Measurements from ENCODE around the gene NCOA3. TPM values are rescaled to one million over a fixed set of nuclear protein-coding genes. Genes with fewer than 3 reads are reported as not detected.

The NCOA3 gene
- total and polyA plus RNA-seq, 2 of the 8 experiments (the other 6 are each of a cell fraction or from before 2014, with no cell fraction given), result 7.9 to 24.7 TPM

GRCh38 chr20:47645632-47646031, 143.9 kb downstream of the NCOA3 start:
- ChIA-PET POLR2A (ENCODE audit: partially characterized antibody) (no interaction called here), CTCF (ENCODE audit: partially characterized antibody) (interaction anchor here (0.7 kb wide), 1 partner anchor 1011 kb away, joined by 3 read pairs; no protein-coding TSS in a partner anchor)
- Histone ChIP-seq H3K14ac (ENCODE audit: insufficient read length) (no peak overlapping the region), H3K23ac (ENCODE audit: insufficient read length) (no peak overlapping the region), H3K23me2 (ENCODE audit: low read depth, low read length) (no peaks in the 10 kb centered on the region), H4K8ac (ENCODE audit: extremely low read depth, insufficient read depth, low read length) (no peak overlapping the region), H3K36me3 (ENCODE audit: control insufficient read depth in 2 of 4, insufficient read depth in 4 of 4, low read length in 3 of 4) (peaks cover 7 to 32% (median 16%) of the 10 kb centered on the region in 4 experiments), H3K27ac (ENCODE audit: low read depth, low read length) (no peak overlapping the region), H3K4me1 (replicated peaks in 1 of 4; ENCODE audit: control insufficient read depth in 3 of 4, insufficient read depth in 4 of 4, low read length in 3 of 4) (peaks cover 0 to 14% (median 9%) of the 10 kb centered on the region in 4 experiments; a peak in 5 of 7 replicates), H2BK5ac (ENCODE audit: low read depth, low read length) (no peak overlapping the region), H3K56ac (replicated peaks; ENCODE audit: insufficient read length, low read depth, low read length) (no peak overlapping the region), H3K4ac (replicated peaks; ENCODE audit: insufficient read length, low read depth, low read length) (no peak overlapping the region), H4K5ac (ENCODE audit: insufficient read length, low read depth, low read length) (no peak overlapping the region), H3K79me2 (ENCODE audit: control insufficient read depth in 1 of 2, insufficient read depth in 2 of 2, low read length in 2 of 2) (no peaks in the 10 kb centered on the region), H2BK120ac (replicated peaks; ENCODE audit: low read depth, low read length) (no peak overlapping the region), H2BK12ac (ENCODE audit: low read depth, low read length) (no peak overlapping the region), H4K20me1 (replicated peaks in 1 of 2; ENCODE audit: control insufficient read depth in 1 of 2, insufficient read depth in 2 of 2, low read length in 2 of 2) (no peaks in the 10 kb centered on the region), H3K9me3 (ENCODE audit: insufficient read depth in 2 of 2, low read depth in 1 of 2, low read length in 1 of 2) (no peaks in the 10 kb centered on the region), H3K79me1 (ENCODE audit: low read depth, low read length) (no peaks in the 10 kb centered on the region), H3K9ac (replicated peaks in 1 of 4; ENCODE audit: extremely low read depth in 1 of 4, low read depth in 3 of 4, low read length in 3 of 4) (no peak overlapping the region), H4K91ac (replicated peaks; ENCODE audit: insufficient read length, low read length) (no peak overlapping the region), H3K4me2 (ENCODE audit: insufficient read depth in 1 of 2, low read depth in 2 of 2, low read length in 2 of 2) (no peak overlapping the region), H3K27me3 (replicated peaks in 1 of 4; ENCODE audit: control insufficient read depth in 3 of 4, extremely low read depth in 1 of 4, insufficient read depth in 3 of 4, low read length in 3 of 4) (no peaks in the 10 kb centered on the region), H2BK20ac (ENCODE audit: low read length) (no peak overlapping the region), H3K4me3 (ENCODE audit: extremely low read depth in 1 of 4, insufficient read depth in 2 of 4, low read depth in 3 of 4, low read length in 4 of 4) (no peak overlapping the region), H2AK5ac (ENCODE audit: low read depth, low read length) (no peak overlapping the region), H2AFZ (ENCODE audit: low read length) (no peak overlapping the region), H3K18ac (ENCODE audit: extremely low read depth, low read length) (no peak overlapping the region), H2BK15ac (ENCODE audit: low read length) (no peak overlapping the region)
- DNase-seq (ENCODE audit: low read depth in 1 of 2, low spot score in 2 of 2), result no peak
- FAIRE-seq, result no peak
- whole genome bisulfite sequencing, 2 experiments (ENCODE audit: extremely low coverage in 1 of 2, insufficient coverage in 1 of 2, insufficient read length in 1 of 2, insufficient replicate concordance in 2 of 2, low coverage in 1 of 2, low lambda C conversion rate in 2 of 2, missing lambda C conversion rate in 1 of 2), result 100% methylated on average over 2 of the region's 2 CpGs; no CpG with 5 or more reads in 1 of the 2 experiments
- TF ChIP-seq FOSL1 (IDR thresholded peaks at IDR 0.05; ENCODE audit: insufficient read depth, low read depth, low read length), result no peak
- TF ChIP-seq CBX5 (IDR thresholded peaks at IDR 0.05; ENCODE audit: low read depth, low read length), result no peak
